Immature natural killer cell (primary cell): ENCODE measurements around the gene METTL25B. TPM values are rescaled to one million over a fixed set of nuclear protein-coding genes. Genes with fewer than 3 reads are reported as not detected.

ENCODE experiments used
- DNase-seq, 3 donors: peaks; one replicate each; pipeline ENCODE4 v3.0.0; 2022; ENCODE audit warnings: mixed read lengths in 1 of 3
- H3K27ac Mint-ChIP-seq, 6 donors: one replicate each; pipeline ENCODE4 v1.8.0; 2020; ENCODE audit warnings: mixed read lengths in 6 of 6, mild to moderate bottlenecking in 5 of 6, inconsistent platforms in 4 of 6, moderate library complexity in 3 of 6
- H3K27me3 Mint-ChIP-seq, 3 donors: one replicate each; pipeline ENCODE4 v1.8.0; 2020 to 2021; ENCODE audit warnings: low read depth in 3 of 3, mild to moderate bottlenecking in 3 of 3, mixed read lengths in 3 of 3, moderate library complexity in 3 of 3, inconsistent platforms in 1 of 3
- H3K36me3 Mint-ChIP-seq, 3 donors: one replicate each; pipeline ENCODE4 v1.8.0; 2020; ENCODE audit warnings: mixed read lengths in 3 of 3, inconsistent platforms in 2 of 3, mild to moderate bottlenecking in 2 of 3
- H3K4me1 Mint-ChIP-seq, 2 donors: one replicate each; pipeline ENCODE4 v1.8.0; 2020; ENCODE audit warnings: inconsistent platforms in 2 of 2, mild to moderate bottlenecking in 2 of 2, mixed read lengths in 2 of 2, moderate library complexity in 1 of 2
- H3K4me3 Mint-ChIP-seq, 5 donors: one replicate each; pipeline ENCODE4 v1.8.0; 2020; ENCODE audit warnings: mild to moderate bottlenecking in 5 of 5, mixed read lengths in 5 of 5, inconsistent platforms in 3 of 5, moderate library complexity in 3 of 5
- H3K9me3 Mint-ChIP-seq, 6 donors: one replicate each; pipeline ENCODE4 v1.8.0; 2020; ENCODE audit warnings: mild to moderate bottlenecking in 6 of 6, mixed read lengths in 6 of 6, inconsistent platforms in 4 of 6, moderate library complexity in 3 of 6
- polyA plus RNA-seq, 3 donors: library from polyadenylated mRNA; unstranded; fragments of 300-500 nt; fragmentation: Illumina TruSeq; gene quantifications; one replicate each; pipeline ENCODE4 v1.2.3, GENCODE V29; 2021

METTL25B gene
- polyA plus RNA-seq, 3 donors from 2014 or later: 4.1 to 6.3 (median 4.4) TPM

DNA sequence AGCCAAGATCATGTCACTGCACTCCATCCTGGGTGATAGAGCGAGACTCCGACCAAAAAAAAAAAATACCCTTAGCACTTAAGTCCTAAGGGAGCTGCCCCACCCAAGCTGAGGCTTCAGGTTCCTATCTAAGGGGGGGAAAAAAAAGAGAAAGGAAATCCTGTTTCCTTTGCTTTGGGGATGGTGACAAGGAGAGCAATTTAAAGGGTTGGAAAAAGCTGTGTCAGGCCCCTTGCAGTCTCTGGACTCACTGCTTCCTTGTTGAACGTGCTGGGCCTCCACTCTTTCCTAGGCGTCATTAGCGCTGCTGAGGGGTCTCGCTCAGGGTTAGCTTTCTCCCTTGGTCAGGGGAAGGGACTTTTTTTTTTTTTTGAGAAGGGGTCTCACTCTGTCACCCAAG lies 57.2 kb downstream of the METTL25B start:
- H3K4me3 Mint-ChIP-seq: no peak overlapping the region
- H3K27ac Mint-ChIP-seq: no peak overlapping the region
- no peak for DNase-seq
- H3K9me3 Mint-ChIP-seq: no peaks in the 10 kb centered on the region
- peaks cover 4 to 49% (median 20%) of the 10 kb centered on the region in 3 donors for H3K36me3 Mint-ChIP-seq
- H3K27me3 Mint-ChIP-seq: no peaks in the 10 kb centered on the region
- peaks cover 13 to 29% of the 10 kb centered on the region in 2 donors for H3K4me1 Mint-ChIP-seq

Other genes starting within 250 kb of the METTL25B start
- 10 to 100 TPM in 1 of 3 donors, 1 to 10 TPM in 2; 5.0 to 22.8 (median 6.0) TPM for gene MEF2D, start 227.7 kb upstream of the METTL25B start, polyA plus RNA-seq
- gene IQGAP3, start 155.9 kb upstream of the METTL25B start, polyA plus RNA-seq: not detected
- 1 to 10 TPM in 1 of 3 donors, under 1 TPM in 2; 0.40 to 1.1 (median 0.72) TPM for gene TTC24, start 148.7 kb upstream of the METTL25B start, polyA plus RNA-seq
- gene NAXE, start 136.7 kb upstream of the METTL25B start, polyA plus RNA-seq: 100 to 1,000 TPM; 141 to 239 (median 202) TPM
- 10 to 100 TPM in 2 of 3 donors, 1 to 10 TPM in 1; 7.7 to 42.2 (median 15.9) TPM for gene GPATCH4, start 127.0 kb upstream of the METTL25B start, polyA plus RNA-seq
- not detected for gene HAPLN2, start 109.1 kb upstream of the METTL25B start, polyA plus RNA-seq
- gene BCAN, start 86.4 kb upstream of the METTL25B start, polyA plus RNA-seq: under 1 TPM in 1 of 3 donors, not detected in 2; 0.35 TPM
- gene NES, start 51.1 kb upstream of the METTL25B start, polyA plus RNA-seq: not detected
- gene CRABP2, start 22.9 kb upstream of the METTL25B start, polyA plus RNA-seq: not detected
- gene ISG20L2, start 297 bp downstream of the METTL25B start, polyA plus RNA-seq: 10 to 100 TPM in 2 of 3 donors, 1 to 10 TPM in 1; 9.3 to 34.1 (median 15.8) TPM
- gene MRPL24, start 12.6 kb downstream of the METTL25B start, polyA plus RNA-seq: 100 to 1,000 TPM in 1 of 3 donors, 10 to 100 TPM in 2; 75.4 to 126 (median 88.2) TPM
- gene HDGF, start 23.2 kb downstream of the METTL25B start, polyA plus RNA-seq: 10 to 100 TPM; 27.5 to 35.4 (median 32.4) TPM
- gene PRCC, start 39.1 kb downstream of the METTL25B start, polyA plus RNA-seq: 10 to 100 TPM; 25.9 to 55.6 (median 32.8) TPM
- 100 to 1,000 TPM in 1 of 3 donors, 10 to 100 TPM in 2; 76.4 to 139 (median 84.1) TPM for gene SH2D2A, start 88.4 kb downstream of the METTL25B start, polyA plus RNA-seq
- not detected for gene INSRR, start 130.6 kb downstream of the METTL25B start, polyA plus RNA-seq
- gene NTRK1, start 132.4 kb downstream of the METTL25B start, polyA plus RNA-seq: under 1 TPM in 1 of 3 donors, not detected in 2; 0.71 TPM
- gene PEAR1, start 165.2 kb downstream of the METTL25B start, polyA plus RNA-seq: under 1 TPM in 1 of 3 donors, not detected in 2; 0.28 TPM
- gene LRRC71, start 192.2 kb downstream of the METTL25B start, polyA plus RNA-seq: not detected